OCI-LY7 (cell line): ENCODE measurements around the gene AOX1.

Experiments used
- EZH2phosphoT487 ChIP-seq: fragments of 200-600 bp; sonication (generic); IDR thresholded peaks from 2 replicates; pipeline ENCODE4 v1.6.1; 2018; ENCODE audit warnings: low read depth, borderline replicate concordance, mild to moderate bottlenecking, mixed run types, antibody characterized with exemption, low read length, moderate library complexity, mixed read lengths
- TF ChIP-seq, protein P1 (sequence below): fragments of 200-600 bp; sonication (generic); conservative IDR thresholded peaks from 2 replicates; pipeline ENCODE4 v1.5.1; 2014; ENCODE audit warnings: mild to moderate bottlenecking, antibody characterized with exemption, low read length, moderate library complexity, mixed read lengths

DNA sequence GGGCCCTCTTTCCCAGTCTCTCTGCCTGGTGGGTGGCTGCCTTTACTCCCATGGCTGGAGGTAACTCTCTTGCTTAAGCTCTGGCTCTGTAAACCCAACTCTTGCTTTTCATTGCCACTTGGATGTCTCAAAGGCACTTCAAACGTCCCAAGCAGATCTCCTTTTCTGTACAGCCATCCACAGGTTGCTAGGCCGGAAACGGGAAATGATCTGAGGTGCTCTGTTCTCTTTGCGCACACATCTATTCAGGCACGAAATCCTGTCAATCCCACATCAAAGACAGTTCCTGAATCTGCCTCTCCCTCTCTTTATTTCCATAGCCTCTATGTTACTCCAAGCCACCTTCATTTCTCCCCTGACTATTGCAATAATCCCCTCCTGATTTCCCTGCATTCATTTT, 87.4 kb downstream of the AOX1 start:
- no peak for TF ChIP-seq EZH2phosphoT487
- TF ChIP-seq, protein P1, sequence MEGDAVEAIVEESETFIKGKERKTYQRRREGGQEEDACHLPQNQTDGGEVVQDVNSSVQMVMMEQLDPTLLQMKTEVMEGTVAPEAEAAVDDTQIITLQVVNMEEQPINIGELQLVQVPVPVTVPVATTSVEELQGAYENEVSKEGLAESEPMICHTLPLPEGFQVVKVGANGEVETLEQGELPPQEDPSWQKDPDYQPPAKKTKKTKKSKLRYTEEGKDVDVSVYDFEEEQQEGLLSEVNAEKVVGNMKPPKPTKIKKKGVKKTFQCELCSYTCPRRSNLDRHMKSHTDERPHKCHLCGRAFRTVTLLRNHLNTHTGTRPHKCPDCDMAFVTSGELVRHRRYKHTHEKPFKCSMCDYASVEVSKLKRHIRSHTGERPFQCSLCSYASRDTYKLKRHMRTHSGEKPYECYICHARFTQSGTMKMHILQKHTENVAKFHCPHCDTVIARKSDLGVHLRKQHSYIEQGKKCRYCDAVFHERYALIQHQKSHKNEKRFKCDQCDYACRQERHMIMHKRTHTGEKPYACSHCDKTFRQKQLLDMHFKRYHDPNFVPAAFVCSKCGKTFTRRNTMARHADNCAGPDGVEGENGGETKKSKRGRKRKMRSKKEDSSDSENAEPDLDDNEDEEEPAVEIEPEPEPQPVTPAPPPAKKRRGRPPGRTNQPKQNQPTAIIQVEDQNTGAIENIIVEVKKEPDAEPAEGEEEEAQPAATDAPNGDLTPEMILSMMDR, result no peak
